ENCODE measurements around the gene SSR2.

The SSR2 gene

GRCh38 chr1:155974208-155975115, 46.3 kb downstream of the SSR2 start:
- Histone ChIP-seq H3K27ac (ENCODE audit: extremely low read depth, low read depth, low read length) (no peak overlapping the region; the same call in 1 of the 2 replicates), H3K9me3 (ENCODE audit: control insufficient read depth, insufficient read depth, low read depth, low read length) (no peaks in the 10 kb centered on the region), H3K4me1 (ENCODE audit: control insufficient read depth, insufficient read depth, low read length) (peaks cover 25% of the 10 kb centered on the region), H3K4me3 (ENCODE audit: low read depth, low read length) (no peak overlapping the region), H3K36me3 (ENCODE audit: control insufficient read depth in 2 of 2, insufficient read depth in 1 of 2, low read length in 2 of 2) (peaks cover 0 to 12% of the 10 kb centered on the region in 2 experiments; a peak in 2 of 3 replicates)
- POLR2A ChIA-PET, result interaction anchor here (0.5 to 1.4 kb wide), 5 partner anchors 9 to 37 kb away, joined by 3 to 8 read pairs (median 4); no protein-coding TSS in a partner anchor
- CTCF ChIA-PET, result interaction anchor here (1.1 to 4.7 kb wide), 6 partner anchors 15 to 653 kb away, joined by 3 to 45 read pairs (median 4); no protein-coding TSS in a partner anchor
- TF ChIP-seq SCRT1 (tag by site-specific recombination; IDR thresholded peaks at IDR 0.05; ENCODE audit: borderline replicate concordance), result peak; percentile 33; the same call in 1 of the 2 replicates
- no peak for TF ChIP-seq ZNF169 (tag by site-specific recombination; IDR thresholded peaks at IDR 0.05)
- peak; percentile 43; the same call in 1 of the 2 replicates for TF ChIP-seq CTCF (tag by site-specific recombination; IDR thresholded peaks at IDR 0.05)
- no peak for TF ChIP-seq ZNF626 (tag by site-specific recombination; IDR thresholded peaks at IDR 0.05)
- no peak for TF ChIP-seq PBX3 (CRISPR knock-in tag; IDR thresholded peaks at IDR 0.05)
- TF ChIP-seq ZNF292 (tag by site-specific recombination; IDR thresholded peaks at IDR 0.05; ENCODE audit: borderline replicate concordance, low read depth), result no peak
- TF ChIP-seq ZNF624 (tag by site-specific recombination; IDR thresholded peaks at IDR 0.05), result no peak
- no peak for TF ChIP-seq ZNF747 (tag by site-specific recombination; IDR thresholded peaks at IDR 0.05)
- TF ChIP-seq BCL11A (tag by site-specific recombination; IDR thresholded peaks at IDR 0.05; ENCODE audit: low read depth), result no peak
- TF ChIP-seq ZNF596 (tag by site-specific recombination; IDR thresholded peaks at IDR 0.05), result no peak
- TF ChIP-seq ZNF2 (tag by site-specific recombination; IDR thresholded peaks at IDR 0.05), result no peak
- no peak for TF ChIP-seq OVOL3 (tag by site-specific recombination; IDR thresholded peaks at IDR 0.05)
- TF ChIP-seq ZNF214 (tag by site-specific recombination; IDR thresholded peaks at IDR 0.05; ENCODE audit: borderline replicate concordance), result no peak
- TF ChIP-seq ZNF645 (tag by site-specific recombination; IDR thresholded peaks at IDR 0.05), result no peak
- TF ChIP-seq ZNF76 (tag by site-specific recombination; IDR thresholded peaks at IDR 0.05; ENCODE audit: borderline replicate concordance, low read depth), result no peak
- TF ChIP-seq ZNF571 (tag by site-specific recombination; IDR thresholded peaks at IDR 0.05), result no peak
- TF ChIP-seq MZF1 (tag by site-specific recombination; IDR thresholded peaks at IDR 0.05; ENCODE audit: borderline replicate concordance), result no peak
- no peak for TF ChIP-seq ZSCAN23 (tag by site-specific recombination; IDR thresholded peaks at IDR 0.05)
- no peak for TF ChIP-seq ZNF10 (tag by site-specific recombination; IDR thresholded peaks at IDR 0.05)
- peak; percentile 61 for TF ChIP-seq SCRT2 (tag by site-specific recombination; IDR thresholded peaks at IDR 0.05)
- TF ChIP-seq ZNF664 (tag by site-specific recombination; IDR thresholded peaks at IDR 0.05), result no peak

Measured in HEK293 (cell line).